Panc1 (cell line): ENCODE data around the gene PJA2. TPM values are rescaled to one million over a fixed set of nuclear protein-coding genes. Genes with fewer than 3 reads are reported as not detected.

ENCODE experiments used
- ATAC-seq: fragments of 200-7000 bp; cut with Tn5 transposase; 2 replicates; pipeline ENCODE4 v1.9.1; 2020; ENCODE audit warnings: mild to moderate bottlenecking, moderate library complexity
- BruUV-seq: library from RNA; stranded (reverse); fragments of 400-500 nt; replicated peaks from 2 replicates; lab custom pipeline; 2021; lab: Mats Ljungman, UMichigan
- CTCF ChIA-PET: fragments of 300-600 bp; sonication (Branson Sonifier 250); formaldehyde crosslinking; loops from one replicate; lab custom pipeline; 2022; ENCODE audit warnings: antibody characterized with exemption; lab: Charles Lee
- POLR2A ChIA-PET: fragments of 300-600 bp; sonication (Branson Sonifier 250); formaldehyde crosslinking; loops from one replicate; lab custom pipeline; 2022; ENCODE audit warnings: antibody characterized with exemption; lab: Charles Lee
- DNase-seq: peaks from one replicate; pipeline ENCODE4 v3.0.0-alpha.2; 2010; ENCODE audit warnings: low read depth, low spot score
- H3K27ac ChIP-seq: 2 replicates; pipeline ENCODE4 v1.5.1; 2011; ENCODE audit warnings: mild to moderate bottlenecking, low read length, inconsistent platforms
- H3K27me3 ChIP-seq: fragments of 200-500 bp; sonication (Bioruptor generic); 2 replicates; pipeline ENCODE4 v1.6.0; 2014; ENCODE audit warnings: low read length, inconsistent platforms; ENCODE audit not compliant: control insufficient read depth, insufficient read depth
- H3K36me3 ChIP-seq: fragments of 200-500 bp; sonication (Bioruptor generic); 2 replicates; pipeline ENCODE4 v1.5.1; 2014; ENCODE audit warnings: inconsistent platforms, mild to moderate bottlenecking, low read length, moderate library complexity; ENCODE audit not compliant: control insufficient read depth, insufficient read depth
- H3K4me1 ChIP-seq: 2 replicates; pipeline ENCODE4 v1.5.1; 2011; ENCODE audit warnings: inconsistent platforms, mild to moderate bottlenecking, low read length, moderate library complexity; ENCODE audit not compliant: control insufficient read depth, insufficient read depth
- H3K4me3 ChIP-seq, 2 experiments: 2 replicates each; pipeline ENCODE4 v1.5.1; 2011 to 2012; ENCODE audit warnings: low read depth in 2 of 2, low read length in 2 of 2, mild to moderate bottlenecking in 2 of 2, inconsistent platforms in 1 of 2, moderate library complexity in 1 of 2
- H3K9me3 ChIP-seq: fragments of 200-500 bp; sonication (Bioruptor generic); 2 replicates; pipeline ENCODE4 v1.5.1; 2014; ENCODE audit warnings: low read depth, mild to moderate bottlenecking, inconsistent platforms, low read length, moderate library complexity; ENCODE audit not compliant: control insufficient read depth, insufficient read depth
- POLR2AphosphoS5 ChIP-seq: IDR thresholded peaks from 2 replicates; pipeline ENCODE4 v1.6.1; 2012; ENCODE audit warnings: mild to moderate bottlenecking, low read depth, low read length, moderate library complexity
- SIN3A ChIP-seq: IDR thresholded peaks from 2 replicates; pipeline ENCODE4 v1.6.1; 2012; ENCODE audit warnings: low read depth, mild to moderate bottlenecking, low read length, moderate library complexity, borderline replicate concordance; ENCODE audit not compliant: insufficient read depth
- TCF7L2 ChIP-seq: IDR thresholded peaks from 2 replicates; pipeline ENCODE4 v1.6.1; 2011; ENCODE audit warnings: mild to moderate bottlenecking, low read depth, low read length, inconsistent platforms
- in situ Hi-C: cut with HindIII; loops from 2 replicates; pipeline ENCODE4 v1.10.0; 2016; ENCODE audit warnings: low sequenced_read_pairs, low pct_unique_long_range_greater_than_20kb
- intact Hi-C: fragments of 100-400 bp; cut with micrococcal nuclease; formaldehyde crosslinking; loops from one replicate; pipeline ENCODE4 v1.10.0; 2022; ENCODE audit not compliant: unreplicated experiment
- total RNA-seq: library from RNA; stranded (reverse); gene quantifications from one replicate; pipeline ENCODE4 v1.2.1, GENCODE V29; 2021; ENCODE audit not compliant: unreplicated experiment
- TF ChIP-seq, protein P1 (sequence below), 2 experiments: IDR thresholded peaks; 2 replicates each; pipeline ENCODE4 v1.6.1; 2011 to 2012; ENCODE audit warnings: low read depth in 2 of 2, control low read depth in 1 of 2, low read length in 1 of 2, mild to moderate bottlenecking in 1 of 2, moderate library complexity in 1 of 2; ENCODE audit not compliant: insufficient read depth in 1 of 2
- TF ChIP-seq, protein P2 (sequence below): fragments of 450-650 bp; IDR thresholded peaks from 2 replicates; pipeline ENCODE4 v1.5.1; 2017; ENCODE audit warnings: mild to moderate bottlenecking

Gene PJA2
- total RNA-seq, 1 experiment from 2014 or later, result 33.6 TPM

DNA sequence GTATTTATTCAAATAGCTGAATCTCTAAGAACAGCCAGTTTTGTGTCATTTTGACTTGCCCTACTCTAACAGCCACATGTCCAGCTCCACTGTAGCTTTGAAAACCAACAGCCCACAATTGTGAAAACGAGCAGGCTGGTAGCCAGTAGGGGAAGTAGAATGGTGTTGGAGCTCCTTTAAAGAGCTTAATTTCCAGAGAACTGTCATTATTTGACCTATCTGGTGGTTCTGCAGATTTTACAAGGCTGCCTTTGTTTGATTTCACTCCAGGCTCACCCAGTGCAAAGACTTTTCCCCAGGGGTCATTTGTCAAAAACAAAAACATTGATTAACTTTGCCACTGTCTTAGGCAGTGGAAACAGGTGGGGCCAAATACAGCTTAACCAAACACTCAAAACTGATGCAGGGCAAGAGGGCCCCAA lies 3.2 kb upstream of the PJA2 start:
- Histone ChIP-seq H3K27me3 (no peaks in the 10 kb centered on the region; the same call in 1 of the 2 replicates), H3K9me3 (no peaks in the 10 kb centered on the region), H3K4me1 (peaks cover 9% of the 10 kb centered on the region), H3K36me3 (no peaks in the 10 kb centered on the region), H3K27ac (no peak overlapping the region), H3K4me3 (no peak overlapping the region)
- TF ChIP-seq, protein P1, sequence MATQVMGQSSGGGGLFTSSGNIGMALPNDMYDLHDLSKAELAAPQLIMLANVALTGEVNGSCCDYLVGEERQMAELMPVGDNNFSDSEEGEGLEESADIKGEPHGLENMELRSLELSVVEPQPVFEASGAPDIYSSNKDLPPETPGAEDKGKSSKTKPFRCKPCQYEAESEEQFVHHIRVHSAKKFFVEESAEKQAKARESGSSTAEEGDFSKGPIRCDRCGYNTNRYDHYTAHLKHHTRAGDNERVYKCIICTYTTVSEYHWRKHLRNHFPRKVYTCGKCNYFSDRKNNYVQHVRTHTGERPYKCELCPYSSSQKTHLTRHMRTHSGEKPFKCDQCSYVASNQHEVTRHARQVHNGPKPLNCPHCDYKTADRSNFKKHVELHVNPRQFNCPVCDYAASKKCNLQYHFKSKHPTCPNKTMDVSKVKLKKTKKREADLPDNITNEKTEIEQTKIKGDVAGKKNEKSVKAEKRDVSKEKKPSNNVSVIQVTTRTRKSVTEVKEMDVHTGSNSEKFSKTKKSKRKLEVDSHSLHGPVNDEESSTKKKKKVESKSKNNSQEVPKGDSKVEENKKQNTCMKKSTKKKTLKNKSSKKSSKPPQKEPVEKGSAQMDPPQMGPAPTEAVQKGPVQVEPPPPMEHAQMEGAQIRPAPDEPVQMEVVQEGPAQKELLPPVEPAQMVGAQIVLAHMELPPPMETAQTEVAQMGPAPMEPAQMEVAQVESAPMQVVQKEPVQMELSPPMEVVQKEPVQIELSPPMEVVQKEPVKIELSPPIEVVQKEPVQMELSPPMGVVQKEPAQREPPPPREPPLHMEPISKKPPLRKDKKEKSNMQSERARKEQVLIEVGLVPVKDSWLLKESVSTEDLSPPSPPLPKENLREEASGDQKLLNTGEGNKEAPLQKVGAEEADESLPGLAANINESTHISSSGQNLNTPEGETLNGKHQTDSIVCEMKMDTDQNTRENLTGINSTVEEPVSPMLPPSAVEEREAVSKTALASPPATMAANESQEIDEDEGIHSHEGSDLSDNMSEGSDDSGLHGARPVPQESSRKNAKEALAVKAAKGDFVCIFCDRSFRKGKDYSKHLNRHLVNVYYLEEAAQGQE (IDR thresholded peaks at IDR 0.05; ENCODE audit: insufficient read depth in 1 of 2, low read depth in 2 of 2, low read length in 1 of 2), result no peak
- no peak for TF ChIP-seq POLR2AphosphoS5
- TF ChIP-seq, protein P2, sequence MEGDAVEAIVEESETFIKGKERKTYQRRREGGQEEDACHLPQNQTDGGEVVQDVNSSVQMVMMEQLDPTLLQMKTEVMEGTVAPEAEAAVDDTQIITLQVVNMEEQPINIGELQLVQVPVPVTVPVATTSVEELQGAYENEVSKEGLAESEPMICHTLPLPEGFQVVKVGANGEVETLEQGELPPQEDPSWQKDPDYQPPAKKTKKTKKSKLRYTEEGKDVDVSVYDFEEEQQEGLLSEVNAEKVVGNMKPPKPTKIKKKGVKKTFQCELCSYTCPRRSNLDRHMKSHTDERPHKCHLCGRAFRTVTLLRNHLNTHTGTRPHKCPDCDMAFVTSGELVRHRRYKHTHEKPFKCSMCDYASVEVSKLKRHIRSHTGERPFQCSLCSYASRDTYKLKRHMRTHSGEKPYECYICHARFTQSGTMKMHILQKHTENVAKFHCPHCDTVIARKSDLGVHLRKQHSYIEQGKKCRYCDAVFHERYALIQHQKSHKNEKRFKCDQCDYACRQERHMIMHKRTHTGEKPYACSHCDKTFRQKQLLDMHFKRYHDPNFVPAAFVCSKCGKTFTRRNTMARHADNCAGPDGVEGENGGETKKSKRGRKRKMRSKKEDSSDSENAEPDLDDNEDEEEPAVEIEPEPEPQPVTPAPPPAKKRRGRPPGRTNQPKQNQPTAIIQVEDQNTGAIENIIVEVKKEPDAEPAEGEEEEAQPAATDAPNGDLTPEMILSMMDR, result no peak
- TF ChIP-seq TCF7L2, result no peak
- no peak for TF ChIP-seq SIN3A
- intact Hi-C loops (no loop called here), in situ Hi-C loops (no loop called here)
- no peak for DNase-seq
- CTCF ChIA-PET, result no interaction called here
- no peak for ATAC-seq
- POLR2A ChIA-PET, result no interaction called here
- no TSS peak for BruUV-seq

DNA sequence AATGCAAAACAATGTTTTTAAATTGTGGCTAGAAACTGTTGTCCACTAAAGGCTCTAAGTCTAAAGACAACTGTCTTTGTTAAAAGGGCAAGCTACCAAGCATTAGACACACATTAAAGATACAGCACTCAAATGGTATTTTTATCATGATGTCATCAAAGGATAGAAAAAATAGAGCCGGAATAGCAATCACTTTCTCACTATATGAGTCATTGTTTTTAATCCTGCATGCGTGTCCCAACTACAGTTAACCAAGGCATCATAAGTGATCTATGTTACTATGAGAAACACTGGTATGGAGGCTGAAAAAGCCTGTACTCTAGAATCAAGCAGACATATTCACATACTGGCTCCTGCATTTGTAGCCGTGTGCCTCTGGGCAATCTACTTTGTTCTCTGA lies 1.9 kb upstream of the PJA2 start:
- Histone ChIP-seq H3K27me3 (no peaks in the 10 kb centered on the region), H3K36me3 (no peaks in the 10 kb centered on the region), H3K9me3 (no peaks in the 10 kb centered on the region), H3K4me3 (no peak overlapping the region), H3K4me1 (peaks cover 23% of the 10 kb centered on the region), H3K27ac (peak overlapping the region; percentile 79)
- POLR2A ChIA-PET, result no interaction called here
- CTCF ChIA-PET, result no interaction called here
- intact Hi-C loops (no loop called here), in situ Hi-C loops (no loop called here)
- ATAC-seq, result no peak
- TF ChIP-seq, protein P2, result no peak
- no peak for TF ChIP-seq TCF7L2
- no peak for TF ChIP-seq SIN3A
- TF ChIP-seq, protein P1 (IDR thresholded peaks at IDR 0.05; ENCODE audit: insufficient read depth in 1 of 2, low read depth in 2 of 2, low read length in 1 of 2), result no peak
- no peak for TF ChIP-seq POLR2AphosphoS5
- BruUV-seq, result no TSS peak
- no peak for DNase-seq
